SK-N-SH (cell line): ENCODE measurements around the gene CAPNS1. TPM values are rescaled to one million over a fixed set of nuclear protein-coding genes. Genes with fewer than 3 reads are reported as not detected.

ENCODE experiments used
- CTCF ChIA-PET: fragments of 300-600, 350-600 bp; formaldehyde crosslinking; extraction: SDS; loops from one replicate; lab custom pipeline; 2021; lab: Yijun Ruan, JAX
- POLR2A ChIA-PET: fragments of 350-600 bp; sonication (Branson Sonifier 250); formaldehyde crosslinking; extraction: SDS; loops from one replicate; lab custom pipeline; 2020; ENCODE audit warnings: antibody characterized with exemption, inconsistent platforms; lab: Yijun Ruan, JAX
- DNase-seq: peaks from one replicate; pipeline ENCODE4 v3.0.0; 2012
- H2AFZ ChIP-seq: fragments of 200-600 bp; sonication (generic); 2 replicates; pipeline ENCODE4 v1.8.1; 2016; ENCODE audit warnings: antibody characterized with exemption, mild to moderate bottlenecking, low read depth
- H3F3A ChIP-seq: fragments of 200-600 bp; sonication (generic); replicated peaks from 2 replicates; pipeline ENCODE3; 2016; ENCODE audit warnings: antibody characterized with exemption, mild to moderate bottlenecking; ENCODE audit not compliant: insufficient read depth
- H3K27ac ChIP-seq, 2 experiments: fragments of 200-500 bp in 1 of 2; fragments of 200-600 bp in 1 of 2; sonication (Bioruptor generic) in 1 of 2; sonication (generic), shearing (Covaris generic) in 1 of 2; 2 replicates each; pipeline versions ENCODE4 v1.5.1 to v1.6.1; 2014 to 2016; ENCODE audit warnings: low read depth in 2 of 2, inconsistent platforms in 1 of 2, low read length in 1 of 2, mild to moderate bottlenecking in 1 of 2, mixed read lengths in 1 of 2
- H3K27me3 ChIP-seq: fragments of 200-600 bp; sonication (generic), shearing (Covaris generic); 2 replicates; pipeline ENCODE4 v1.6.1; 2016; ENCODE audit warnings: mixed run types; ENCODE audit not compliant: insufficient read depth
- H3K36me3 ChIP-seq, 2 experiments: fragments of 200-500 bp in 1 of 2; fragments of 200-600 bp in 1 of 2; sonication (Bioruptor generic) in 1 of 2; sonication (generic) in 1 of 2; replicated peaks in 1 of 2; 2 replicates each; pipeline versions ENCODE3 to v1.5.1; 2014 to 2016; ENCODE audit warnings: low read length in 1 of 2, mild to moderate bottlenecking in 1 of 2; ENCODE audit not compliant: insufficient read depth in 2 of 2, control insufficient read depth in 1 of 2
- H3K4me1 ChIP-seq, 2 experiments: fragments of 200-500 bp in 1 of 2; fragments of 200-600 bp in 1 of 2; sonication (Bioruptor generic) in 1 of 2; sonication (generic), shearing (Covaris generic) in 1 of 2; 2 replicates each; pipeline versions ENCODE4 v1.5.1 to v1.6.1; 2014 to 2016; ENCODE audit warnings: low read depth in 1 of 2, low read length in 1 of 2, mixed run types in 1 of 2; ENCODE audit not compliant: insufficient read depth in 2 of 2, control insufficient read depth in 1 of 2
- H3K4me2 ChIP-seq: fragments of 200-600 bp; sonication (generic), shearing (Covaris generic); 2 replicates; pipeline ENCODE4 v1.6.1; 2017; ENCODE audit warnings: mixed run types
- H3K4me3 ChIP-seq, 2 experiments: fragments of 200-500 bp in 1 of 2; fragments of 200-600 bp in 1 of 2; sonication (Bioruptor generic) in 1 of 2; sonication (generic), shearing (Covaris generic) in 1 of 2; 2 replicates each; pipeline versions ENCODE4 v1.5.1 to v1.8.1; 2014 to 2016; ENCODE audit warnings: low read depth in 2 of 2, inconsistent platforms in 1 of 2, low read length in 1 of 2, mild to moderate bottlenecking in 1 of 2, mixed read lengths in 1 of 2, moderate library complexity in 1 of 2
- H3K79me2 ChIP-seq: fragments of 200-600 bp; sonication (generic); 2 replicates; pipeline ENCODE4 v1.8.1; 2017; ENCODE audit warnings: mild to moderate bottlenecking; ENCODE audit not compliant: insufficient read depth
- H3K9ac ChIP-seq: fragments of 200-600 bp; sonication (generic); 2 replicates; pipeline ENCODE4 v1.6.1; 2017; ENCODE audit warnings: mixed run types
- H3K9me2 ChIP-seq: fragments of 200-600 bp; sonication (generic); 2 replicates; pipeline ENCODE4 v1.6.1; 2017; ENCODE audit warnings: mixed run types
- H3K9me3 ChIP-seq: fragments of 200-600 bp; sonication (generic); 2 replicates; pipeline ENCODE4 v1.6.1; 2017; ENCODE audit warnings: mixed run types, mild to moderate bottlenecking, moderate library complexity
- H4K20me1 ChIP-seq: fragments of 200-600 bp; sonication (generic); 2 replicates; pipeline ENCODE4 v1.6.1; 2017; ENCODE audit warnings: mild to moderate bottlenecking, mixed run types; ENCODE audit not compliant: insufficient read depth
- CTCF ChIP-seq: fragments of 200-600 bp; sonication (generic); IDR thresholded peaks from 2 replicates; pipeline ENCODE4 v1.6.1; 2017; ENCODE audit warnings: antibody characterized with exemption, mild to moderate bottlenecking, moderate library complexity
- EP300 ChIP-seq, 2 experiments: IDR thresholded peaks; 2 replicates each; pipeline versions ENCODE4 v1.4.0 to v1.6.1; 2012; ENCODE audit warnings: borderline replicate concordance in 1 of 2, low read depth in 1 of 2, low read length in 1 of 2
- EZH2phosphoT487 ChIP-seq: fragments of 200-600 bp; sonication (generic); IDR thresholded peaks from 2 replicates; pipeline ENCODE4 v1.6.1; 2017; ENCODE audit warnings: low read depth, mixed run types, mild to moderate bottlenecking, antibody characterized with exemption, moderate library complexity, borderline replicate concordance
- FOXM1 ChIP-seq: IDR thresholded peaks from 2 replicates; pipeline ENCODE4 v1.4.0; 2012; ENCODE audit warnings: low read depth, mild to moderate bottlenecking
- PBX3 ChIP-seq: IDR thresholded peaks from 2 replicates; pipeline ENCODE4; 2012
- RAD21 ChIP-seq: IDR thresholded peaks from 2 replicates; pipeline ENCODE4 v1.6.1; 2012; ENCODE audit warnings: mild to moderate bottlenecking, low read length
- RFX5 ChIP-seq: IDR thresholded peaks from 2 replicates; pipeline ENCODE4 v1.6.1; 2012; ENCODE audit warnings: mild to moderate bottlenecking, improper control_type of control experiment, low read length
- RXRA ChIP-seq: IDR thresholded peaks from 2 replicates; pipeline ENCODE4 v1.4.0; 2012; ENCODE audit warnings: low read depth, mild to moderate bottlenecking, borderline replicate concordance
- TAF1 ChIP-seq: IDR thresholded peaks from 2 replicates; pipeline ENCODE4 v1.6.1; 2012; ENCODE audit warnings: low read depth, mild to moderate bottlenecking, low read length, moderate library complexity, borderline replicate concordance
- USF2 ChIP-seq: fragments of 150-350 bp; IDR thresholded peaks from 2 replicates; pipeline ENCODE4 v1.6.1; 2017; ENCODE audit warnings: antibody characterized with exemption, low read length, low read depth, borderline replicate concordance
- WGBS: methylation state at CpG from one replicate; pipeline ENCODE4 v1.1.6; 2017; ENCODE audit warnings: low lambda C conversion rate; 5-methylcytosine and 5-hydroxymethylcytosine counted together
- polyA plus RNA-seq, 3 experiments: library from polyadenylated mRNA; depleted of rRNA; stranded (reverse); fragments of >200 nt; gene quantifications; 2 replicates each; pipeline ENCODE4 v1.2.3, GENCODE V29; 2012

Gene CAPNS1
- polyA plus RNA-seq, 1 of the 3 experiments (the other 2 are of a cell fraction) = 999 TPM

GRCh38 chr19:36093146-36093662 is 46.7 kb upstream of the CAPNS1 start:
- no peaks in the 10 kb centered on the region for H3K4me1 ChIP-seq
- peaks cover 0 to 5% of the 10 kb centered on the region in 2 experiments for H3K36me3 ChIP-seq
- H4K20me1 ChIP-seq = no peaks in the 10 kb centered on the region
- no peaks in the 10 kb centered on the region for H3F3A ChIP-seq
- H3K9me2 ChIP-seq = no peaks in the 10 kb centered on the region
- no peaks in the 10 kb centered on the region for H3K79me2 ChIP-seq
- WGBS = 93% methylated on average over 5 of the region's 5 CpGs
- no peaks in the 10 kb centered on the region for H3K27me3 ChIP-seq
- ChIA-PET CTCF (no interaction called here), POLR2A (no interaction called here)
- H3K4me3 ChIP-seq = no peak overlapping the region
- TF ChIP-seq EZH2phosphoT487 (no peak), RFX5 (no peak), USF2 (no peak)
- H2AFZ ChIP-seq = no peak overlapping the region
- no peaks in the 10 kb centered on the region for H3K9me3 ChIP-seq
- no peak overlapping the region for H3K9ac ChIP-seq
- DNase-seq = no peak
- no peak overlapping the region for H3K27ac ChIP-seq
- no peak overlapping the region for H3K4me2 ChIP-seq

GRCh38 chr19:36093687-36094086 is 46.2 kb upstream of the CAPNS1 start:
- Histone ChIP-seq H3K4me1 (no peaks in the 10 kb centered on the region), H3K9me3 (no peaks in the 10 kb centered on the region), H3K4me2 (no peak overlapping the region), H2AFZ (no peak overlapping the region), H3K27ac (no peak overlapping the region), H3F3A (no peaks in the 10 kb centered on the region), H3K9ac (no peak overlapping the region), H3K9me2 (no peaks in the 10 kb centered on the region)
- no peak for DNase-seq
- CTCF ChIA-PET = no interaction called here
- TF ChIP-seq FOXM1 = no peak
- no peak for TF ChIP-seq PBX3
- TF ChIP-seq EP300 (IDR thresholded peaks at IDR 0.05; ENCODE audit: borderline replicate concordance in 1 of 2, low read depth in 1 of 2, low read length in 1 of 2) = no peak
- no peak for TF ChIP-seq RXRA
- no peak for TF ChIP-seq RAD21
- TF ChIP-seq CTCF = no peak
- no peak for TF ChIP-seq TAF1
- TF ChIP-seq, all 33 proteins: peak for 0
- no peaks in the 10 kb centered on the region for H3K27me3 ChIP-seq
- POLR2A ChIA-PET = no interaction called here
- no peak overlapping the region for H3K4me3 ChIP-seq
- WGBS = 78% methylated on average over 6 of the region's 6 CpGs
- H3K79me2 ChIP-seq = no peaks in the 10 kb centered on the region
- peaks cover 0 to 5% of the 10 kb centered on the region in 2 experiments for H3K36me3 ChIP-seq
- H4K20me1 ChIP-seq = no peaks in the 10 kb centered on the region
